Hepatocyte (in vitro differentiated cells): ENCODE data around the gene ZNF581. TPM values are rescaled to one million over a fixed set of nuclear protein-coding genes. Genes with fewer than 3 reads are reported as not detected.

ENCODE experiments used
- DNase-seq: peaks from one replicate; pipeline ENCODE4 v3.0.0-alpha.2; 2016; ENCODE audit warnings: low spot score
- H2AFZ ChIP-seq: fragments of 200-600 bp; sonication (generic); 2 replicates; pipeline ENCODE4 v1.6.0; 2016; ENCODE audit warnings: antibody characterized with exemption, mild to moderate bottlenecking
- H3K27ac ChIP-seq: fragments of 200-600 bp; sonication (generic); 2 replicates; pipeline ENCODE4 v1.5.1; 2016; ENCODE audit warnings: mild to moderate bottlenecking
- H3K27me3 ChIP-seq: fragments of 200-600 bp; sonication (generic); 2 replicates; pipeline ENCODE4 v1.6.1; 2016
- H3K36me3 ChIP-seq: fragments of 200-600 bp; sonication (generic); replicated peaks from 2 replicates; pipeline ENCODE4 v1.5.1; 2016; ENCODE audit warnings: low read depth; ENCODE audit not compliant: insufficient read depth
- H3K4me1 ChIP-seq: fragments of 200-600 bp; sonication (generic); 2 replicates; pipeline ENCODE4 v1.5.1; 2016; ENCODE audit warnings: mild to moderate bottlenecking, moderate library complexity; ENCODE audit not compliant: insufficient read depth
- H3K4me2 ChIP-seq: fragments of 200-600 bp; sonication (generic); 2 replicates; pipeline ENCODE4 v1.6.0; 2016
- H3K4me3 ChIP-seq: fragments of 200-600 bp; sonication (generic); 2 replicates; pipeline ENCODE4 v1.5.1; 2016; ENCODE audit warnings: mild to moderate bottlenecking
- H3K79me2 ChIP-seq: fragments of 200-600 bp; sonication (generic); 2 replicates; pipeline ENCODE4 v1.6.0; 2017; ENCODE audit warnings: mild to moderate bottlenecking
- H3K9me2 ChIP-seq: fragments of 200-600 bp; sonication (generic); replicated peaks from 2 replicates; pipeline ENCODE4 v1.6.0; 2017; ENCODE audit warnings: mild to moderate bottlenecking; ENCODE audit not compliant: insufficient read depth
- H3K9me3 ChIP-seq: fragments of 200-600 bp; sonication (generic); 2 replicates; pipeline ENCODE4 v1.5.1; 2016; ENCODE audit warnings: low read depth, mild to moderate bottlenecking
- H4K20me1 ChIP-seq: fragments of 200-600 bp; sonication (generic); 2 replicates; pipeline ENCODE4 v1.6.0; 2016; ENCODE audit warnings: mild to moderate bottlenecking; ENCODE audit not compliant: insufficient read depth, poor library complexity, severe bottlenecking
- CTCF ChIP-seq: fragments of 200-600 bp; sonication (generic); IDR thresholded peaks from 2 replicates; pipeline ENCODE4 v1.5.1; 2016; ENCODE audit warnings: antibody characterized with exemption, mild to moderate bottlenecking; ENCODE audit not compliant: poor library complexity
- EZH2 ChIP-seq: fragments of 200-600 bp; sonication (generic); IDR thresholded peaks from 2 replicates; pipeline ENCODE4 v1.6.1; 2016; ENCODE audit warnings: antibody characterized with exemption, mild to moderate bottlenecking, borderline replicate concordance
- EZH2phosphoT487 ChIP-seq: fragments of 200-600 bp; sonication (generic); IDR thresholded peaks from one replicate; pipeline ENCODE4 v1.6.1; 2018; ENCODE audit warnings: antibody characterized with exemption, mild to moderate bottlenecking, low read depth, moderate library complexity; ENCODE audit not compliant: unreplicated experiment, severe bottlenecking
- WGBS: methylation state at CpG from one replicate; pipeline ENCODE4 v1.1.6; 2016; ENCODE audit warnings: low lambda C conversion rate; ENCODE audit errors: missing lambda C conversion rate; 5-methylcytosine and 5-hydroxymethylcytosine counted together
- polyA plus RNA-seq: library from polyadenylated mRNA; unstranded; fragments of >200 nt; fragmentation: Nextera tagmentation; extraction: Ambion mirVana; gene quantifications from 2 replicates; pipeline ENCODE4 v1.2.1, GENCODE V29; 2016
- total RNA-seq: library from RNA; depleted of rRNA; stranded (reverse); fragments of >200 nt; gene quantifications from 2 replicates; pipeline ENCODE4 v1.2.3, GENCODE V29; 2014

ZNF581 gene
- total and polyA plus RNA-seq, 2 experiments from 2014 or later, result 12.2 to 22.5 TPM

- peaks cover 6% of the 10 kb centered on the region for H3K79me2 ChIP-seq
- no peaks in the 10 kb centered on the region for H3K9me3 ChIP-seq
- peaks cover 3% of the 10 kb centered on the region for H3K4me1 ChIP-seq
- peaks cover 5% of the 10 kb centered on the region for H4K20me1 ChIP-seq
- no peaks in the 10 kb centered on the region for H3K27me3 ChIP-seq
- no peak for DNase-seq
- no peak for TF ChIP-seq EZH2phosphoT487
- TF ChIP-seq CTCF, result no peak
- TF ChIP-seq EZH2, result no peak
- no peaks in the 10 kb centered on the region for H3K36me3 ChIP-seq
- H3K27ac ChIP-seq, result no peak overlapping the region
- H2AFZ ChIP-seq, result no peak overlapping the region
- no peak overlapping the region for H3K4me3 ChIP-seq
- no peak overlapping the region for H3K4me2 ChIP-seq
- H3K9me2 ChIP-seq, result no peaks in the 10 kb centered on the region
- 100% methylated on average over 9 of the region's 19 CpGs for WGBS
These were observed 49.2 kb downstream of the ZNF581 start for GRCh38 chr19:55692681-55693081.

GRCh38 chr19:55693336-55693974 is 50.0 kb downstream of the ZNF581 start:
- Histone ChIP-seq H3K4me1 (no peaks in the 10 kb centered on the region), H3K36me3 (no peaks in the 10 kb centered on the region), H3K9me2 (no peaks in the 10 kb centered on the region), H2AFZ (no peak overlapping the region), H3K9me3 (no peaks in the 10 kb centered on the region), H3K79me2 (peaks cover 4% of the 10 kb centered on the region), H4K20me1 (no peaks in the 10 kb centered on the region), H3K27me3 (no peaks in the 10 kb centered on the region), H3K27ac (no peak overlapping the region), H3K4me3 (no peak overlapping the region), H3K4me2 (no peak overlapping the region)
- no peak for DNase-seq
- 95% methylated on average over 19 of the region's 20 CpGs for WGBS
- no peak for TF ChIP-seq EZH2
- TF ChIP-seq CTCF, result no peak
- no peak for TF ChIP-seq EZH2phosphoT487

- Histone ChIP-seq H3K9me2 (no peaks in the 10 kb centered on the region), H3K27ac (no peak overlapping the region), H3K27me3 (no peaks in the 10 kb centered on the region), H3K4me2 (no peak overlapping the region), H2AFZ (no peak overlapping the region), H4K20me1 (no peaks in the 10 kb centered on the region), H3K4me3 (no peak overlapping the region), H3K9me3 (no peaks in the 10 kb centered on the region), H3K36me3 (no peaks in the 10 kb centered on the region), H3K79me2 (peaks cover 4% of the 10 kb centered on the region), H3K4me1 (no peaks in the 10 kb centered on the region)
- no peak for DNase-seq
- WGBS, result 90% methylated on average over 15 of the region's 15 CpGs
- TF ChIP-seq EZH2, result no peak
These were observed 50.8 kb downstream of the ZNF581 start for GRCh38 chr19:55694241-55694655.

- 95% methylated on average over 11 of the region's 37 CpGs for WGBS
- Histone ChIP-seq H3K79me2 (peaks cover 4% of the 10 kb centered on the region), H3K36me3 (no peaks in the 10 kb centered on the region)
These were observed 51.4 kb downstream of the ZNF581 start for GRCh38 chr19:55694656-55695491.

More at GRCh38 chr19:55694656-55695491, 51.4 kb downstream of the ZNF581 start:
- no peak for DNase-seq
- Histone ChIP-seq H3K27ac (no peak overlapping the region), H3K9me3 (no peaks in the 10 kb centered on the region), H3K4me2 (no peak overlapping the region), H4K20me1 (no peaks in the 10 kb centered on the region), H2AFZ (no peak overlapping the region), H3K9me2 (no peaks in the 10 kb centered on the region), H3K27me3 (no peaks in the 10 kb centered on the region), H3K4me3 (no peak overlapping the region), H3K4me1 (no peaks in the 10 kb centered on the region)
- no peak for TF ChIP-seq EZH2
- no peak for TF ChIP-seq EZH2phosphoT487
- TF ChIP-seq CTCF, result no peak
